ENCODE results near the gene RFC4.

The RFC4 gene

DNA sequence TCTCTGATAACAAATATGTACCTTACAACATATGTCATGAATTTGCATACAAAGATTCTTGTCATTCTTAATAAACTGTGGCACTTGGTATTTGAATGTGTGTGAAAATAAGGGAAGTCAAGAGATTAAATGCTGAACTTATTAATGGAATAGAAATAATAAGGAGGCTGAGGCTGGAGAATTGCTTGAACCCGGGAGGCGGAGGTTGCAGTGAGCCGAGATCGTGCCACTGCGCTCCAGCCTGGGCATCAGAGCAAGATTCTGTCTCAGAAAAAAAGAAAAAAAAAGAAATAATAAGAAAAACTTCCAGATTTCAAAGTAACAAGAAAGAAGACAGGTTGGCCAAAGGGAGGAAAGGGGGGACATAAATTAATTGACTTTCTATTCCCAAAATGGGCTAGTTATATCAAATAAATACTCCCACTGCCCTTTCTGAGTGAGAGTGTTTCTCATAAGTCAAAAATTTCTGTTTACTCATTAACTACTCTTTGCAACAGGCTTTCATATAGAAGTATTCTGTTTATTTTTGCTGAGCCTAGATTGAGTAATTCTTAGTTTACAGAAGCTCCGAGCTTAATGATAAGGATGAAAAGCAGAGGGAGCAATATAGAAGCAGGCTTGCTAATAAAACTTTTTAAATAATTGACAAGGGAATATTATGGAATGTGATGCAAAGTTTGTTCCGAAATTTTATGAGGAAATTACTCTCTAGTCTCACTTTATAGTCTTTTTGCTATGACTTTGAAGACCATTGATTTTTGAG is 63.5 kb downstream of the RFC4 start:
- no peak for DNase-seq

All from KG1 (cell line).